Adrenal gland (tissue), 5 donors: ENCODE data around the gene JARID2.

ENCODE experiments used
- CTCF ChIP-seq, 6 experiments: fragments of 450-650 bp in 4 of 6; fragments of 200-600 bp in 2 of 6; sonication (generic) in 1 of 6; IDR thresholded peaks; 1 replicate in 5 of 6; 2 replicates in 1 of 6; pipeline versions ENCODE4 v1.5.1 to v1.8.0; 2016 to 2021; ENCODE audit warnings: antibody characterized with exemption in 6 of 6, mild to moderate bottlenecking in 2 of 6, moderate library complexity in 1 of 6
- POLR2A ChIP-seq, 2 donors: fragments of 450-650 bp; IDR thresholded peaks; one replicate each; pipeline ENCODE4 v1.6.1; 2017; ENCODE audit warnings: antibody characterized with exemption in 2 of 2, mild to moderate bottlenecking in 2 of 2, moderate library complexity in 1 of 2
- donor health status: DM: no; HTN: no; CAD: no.

GRCh38 chr6:15382089-15382488 lies 136.2 kb downstream of the JARID2 start:
- TF ChIP-seq CTCF (IDR thresholded peaks at IDR 0.05): no peak
- TF ChIP-seq POLR2A (IDR thresholded peaks at IDR 0.05): no peak
